ENCODE data around the gene HS3ST3A1.

GRCh38 chr17:13531721-13532120 lies 70.0 kb downstream of the HS3ST3A1 start:
- TF ChIP-seq EZH2 (IDR thresholded peaks at IDR 0.05; ENCODE audit: low read length, unreplicated experiment) = no peak
- TF ChIP-seq, protein P1, sequence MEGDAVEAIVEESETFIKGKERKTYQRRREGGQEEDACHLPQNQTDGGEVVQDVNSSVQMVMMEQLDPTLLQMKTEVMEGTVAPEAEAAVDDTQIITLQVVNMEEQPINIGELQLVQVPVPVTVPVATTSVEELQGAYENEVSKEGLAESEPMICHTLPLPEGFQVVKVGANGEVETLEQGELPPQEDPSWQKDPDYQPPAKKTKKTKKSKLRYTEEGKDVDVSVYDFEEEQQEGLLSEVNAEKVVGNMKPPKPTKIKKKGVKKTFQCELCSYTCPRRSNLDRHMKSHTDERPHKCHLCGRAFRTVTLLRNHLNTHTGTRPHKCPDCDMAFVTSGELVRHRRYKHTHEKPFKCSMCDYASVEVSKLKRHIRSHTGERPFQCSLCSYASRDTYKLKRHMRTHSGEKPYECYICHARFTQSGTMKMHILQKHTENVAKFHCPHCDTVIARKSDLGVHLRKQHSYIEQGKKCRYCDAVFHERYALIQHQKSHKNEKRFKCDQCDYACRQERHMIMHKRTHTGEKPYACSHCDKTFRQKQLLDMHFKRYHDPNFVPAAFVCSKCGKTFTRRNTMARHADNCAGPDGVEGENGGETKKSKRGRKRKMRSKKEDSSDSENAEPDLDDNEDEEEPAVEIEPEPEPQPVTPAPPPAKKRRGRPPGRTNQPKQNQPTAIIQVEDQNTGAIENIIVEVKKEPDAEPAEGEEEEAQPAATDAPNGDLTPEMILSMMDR (conservative IDR thresholded peaks at IDR 0.05; ENCODE audit: low read depth, low read length) = no peak

All from PC-3 (cell line).